ENCODE results near the gene FEZ2.

- TF ChIP-seq, protein P1, sequence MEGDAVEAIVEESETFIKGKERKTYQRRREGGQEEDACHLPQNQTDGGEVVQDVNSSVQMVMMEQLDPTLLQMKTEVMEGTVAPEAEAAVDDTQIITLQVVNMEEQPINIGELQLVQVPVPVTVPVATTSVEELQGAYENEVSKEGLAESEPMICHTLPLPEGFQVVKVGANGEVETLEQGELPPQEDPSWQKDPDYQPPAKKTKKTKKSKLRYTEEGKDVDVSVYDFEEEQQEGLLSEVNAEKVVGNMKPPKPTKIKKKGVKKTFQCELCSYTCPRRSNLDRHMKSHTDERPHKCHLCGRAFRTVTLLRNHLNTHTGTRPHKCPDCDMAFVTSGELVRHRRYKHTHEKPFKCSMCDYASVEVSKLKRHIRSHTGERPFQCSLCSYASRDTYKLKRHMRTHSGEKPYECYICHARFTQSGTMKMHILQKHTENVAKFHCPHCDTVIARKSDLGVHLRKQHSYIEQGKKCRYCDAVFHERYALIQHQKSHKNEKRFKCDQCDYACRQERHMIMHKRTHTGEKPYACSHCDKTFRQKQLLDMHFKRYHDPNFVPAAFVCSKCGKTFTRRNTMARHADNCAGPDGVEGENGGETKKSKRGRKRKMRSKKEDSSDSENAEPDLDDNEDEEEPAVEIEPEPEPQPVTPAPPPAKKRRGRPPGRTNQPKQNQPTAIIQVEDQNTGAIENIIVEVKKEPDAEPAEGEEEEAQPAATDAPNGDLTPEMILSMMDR (conservative IDR thresholded peaks at IDR 0.05; ENCODE audit: low read depth, low read length) = no peak
- no peak for TF ChIP-seq EZH2 (IDR thresholded peaks at IDR 0.05; ENCODE audit: borderline replicate concordance, low read depth, low read length, poor library complexity, severe bottlenecking)
Observed at GRCh38 chr2:36607947-36608346, 10.0 kb upstream of the FEZ2 start.

All from A673 (cell line).